DMS79 treated with DMSO at 0.1 percent for 48 hours (cell line): ENCODE measurements around the gene SORCS2.

ENCODE experiments used
- DNase-seq: peaks from one replicate; lab custom pipeline; 2025; lab: John Stamatoyannopoulos, UW

SORCS2 gene

GRCh38 chr4:7620086-7620813 is 427.9 kb downstream of the SORCS2 start:
- no peak for DNase-seq

- DNase-seq = no peak
Observed at GRCh38 chr4:7620814-7621176, 428.5 kb downstream of the SORCS2 start.

GRCh38 chr4:7621252-7622035 is 429.1 kb downstream of the SORCS2 start:
- no peak for DNase-seq

GRCh38 chr4:7622371-7622770 is 430.0 kb downstream of the SORCS2 start:
- no peak for DNase-seq

GRCh38 chr4:7623468-7623867 is 431.1 kb downstream of the SORCS2 start:
- DNase-seq = no peak

- DNase-seq = no peak
Observed at GRCh38 chr4:7624396-7624980, 432.1 kb downstream of the SORCS2 start.

- no peak for DNase-seq
Observed at GRCh38 chr4:7625071-7625470, 432.7 kb downstream of the SORCS2 start.

GRCh38 chr4:7626531-7626930 is 434.2 kb downstream of the SORCS2 start:
- DNase-seq = no peak

- DNase-seq = no peak
Observed at GRCh38 chr4:7627251-7628250, 435.2 kb downstream of the SORCS2 start.

- no peak for DNase-seq
Observed at GRCh38 chr4:7628432-7628831, 436.1 kb downstream of the SORCS2 start.

- DNase-seq = no peak
Observed at GRCh38 chr4:7629501-7630254, 437.3 kb downstream of the SORCS2 start.

GRCh38 chr4:7630568-7631287 is 438.4 kb downstream of the SORCS2 start:
- peak; percentile 67 for DNase-seq

- DNase-seq = no peak
Observed at GRCh38 chr4:7631288-7632014, 439.1 kb downstream of the SORCS2 start.

- no peak for DNase-seq
Observed at GRCh38 chr4:7632341-7632740, 440.0 kb downstream of the SORCS2 start.

GRCh38 chr4:7632971-7633370 is 440.6 kb downstream of the SORCS2 start:
- no peak for DNase-seq

- no peak for DNase-seq
Observed at GRCh38 chr4:7634661-7635251, 442.4 kb downstream of the SORCS2 start.

- no peak for DNase-seq
Observed at GRCh38 chr4:7635445-7636239, 443.3 kb downstream of the SORCS2 start.

GRCh38 chr4:7636240-7636508 is 443.8 kb downstream of the SORCS2 start:
- no peak for DNase-seq

GRCh38 chr4:7637139-7637538 is 444.8 kb downstream of the SORCS2 start:
- DNase-seq = no peak
